ENCODE data around the gene PGAP6.
"Not testable (repeated sequence)": the region's sequence is repeated elsewhere in the genome, so short reads cannot be mapped to it uniquely, and the experiment has no call there.

Gene PGAP6

GRCh38 chr16:380762-381011, 1.1 kb downstream of the PGAP6 start:
- no peak for DNase-seq (ENCODE audit: low spot score)
- TF ChIP-seq CTCF (IDR thresholded peaks at IDR 0.05; ENCODE audit: extremely low read depth, missing control alignments): no peak

DNA sequence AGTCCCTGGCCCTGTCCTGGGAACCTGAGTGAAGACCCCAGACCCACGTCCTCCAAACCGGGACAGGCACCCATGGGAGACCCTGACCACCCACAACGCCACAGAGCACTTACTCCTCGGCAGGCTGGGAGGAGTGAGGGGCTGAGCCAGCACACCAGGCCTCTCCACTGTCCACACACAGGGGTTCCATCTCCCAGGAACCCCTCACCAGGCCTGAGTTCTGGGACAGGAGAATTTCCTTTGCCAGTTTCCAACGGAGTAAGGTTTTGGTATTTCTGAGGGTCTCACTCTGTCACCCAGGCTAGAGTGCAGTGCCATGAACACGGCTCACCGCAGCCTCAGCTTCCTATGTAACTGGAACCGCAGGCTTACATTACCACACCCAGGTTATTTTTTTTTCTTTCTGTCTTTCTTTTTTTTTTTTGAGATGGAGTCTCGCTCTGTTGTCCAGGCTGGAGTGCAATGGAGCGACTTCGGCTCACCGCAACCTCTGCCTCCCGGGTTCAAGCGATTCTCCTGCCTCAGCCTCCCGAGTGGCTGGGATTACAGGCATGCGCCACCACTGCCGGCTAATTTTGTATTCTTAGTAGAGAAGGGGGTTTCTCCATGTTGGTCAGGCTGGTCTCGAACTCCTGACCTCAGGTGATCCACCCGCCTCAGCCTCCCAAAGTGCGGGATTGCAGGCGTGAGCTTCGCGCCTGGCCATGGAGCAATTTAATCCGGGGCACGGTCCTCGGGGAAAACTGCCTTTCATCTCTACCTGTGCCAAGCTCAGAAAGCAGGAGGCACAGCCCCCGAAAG, 1.6 kb downstream of the PGAP6 start:
- no peak for DNase-seq (ENCODE audit: low spot score)
- no peak for TF ChIP-seq CTCF (IDR thresholded peaks at IDR 0.05; ENCODE audit: extremely low read depth, missing control alignments)

- no peak for DNase-seq (ENCODE audit: low spot score)
- no peak for TF ChIP-seq CTCF (IDR thresholded peaks at IDR 0.05; ENCODE audit: extremely low read depth, missing control alignments)
These were observed 2.4 kb downstream of the PGAP6 start for GRCh38 chr16:379183-379960.

DNA sequence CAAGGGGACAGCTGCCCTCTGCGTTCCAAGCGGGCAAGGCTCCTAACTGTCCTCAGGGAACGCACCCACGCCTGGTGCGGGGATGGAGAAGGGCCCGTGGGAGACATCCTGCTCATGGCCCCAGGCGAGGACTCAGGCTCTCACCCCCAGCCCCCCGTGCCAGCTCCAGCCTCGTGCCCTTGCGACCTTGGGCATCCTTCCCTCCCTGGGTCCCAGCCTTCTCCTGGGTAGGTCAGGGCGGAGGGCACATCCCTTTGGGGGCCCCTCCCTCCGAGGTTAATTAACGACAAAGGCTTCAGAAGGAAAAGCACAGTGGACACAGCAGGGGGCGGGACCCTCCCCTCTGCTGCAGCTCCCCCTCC, 3.0 kb downstream of the PGAP6 start:
- no peak for TF ChIP-seq CTCF (IDR thresholded peaks at IDR 0.05; ENCODE audit: extremely low read depth, missing control alignments)
- no peak for DNase-seq (ENCODE audit: low spot score)

- not testable (repeated sequence) for DNase-seq (ENCODE audit: low spot score)
These were observed 3.5 kb downstream of the PGAP6 start for GRCh38 chr16:378113-378820.

DNA sequence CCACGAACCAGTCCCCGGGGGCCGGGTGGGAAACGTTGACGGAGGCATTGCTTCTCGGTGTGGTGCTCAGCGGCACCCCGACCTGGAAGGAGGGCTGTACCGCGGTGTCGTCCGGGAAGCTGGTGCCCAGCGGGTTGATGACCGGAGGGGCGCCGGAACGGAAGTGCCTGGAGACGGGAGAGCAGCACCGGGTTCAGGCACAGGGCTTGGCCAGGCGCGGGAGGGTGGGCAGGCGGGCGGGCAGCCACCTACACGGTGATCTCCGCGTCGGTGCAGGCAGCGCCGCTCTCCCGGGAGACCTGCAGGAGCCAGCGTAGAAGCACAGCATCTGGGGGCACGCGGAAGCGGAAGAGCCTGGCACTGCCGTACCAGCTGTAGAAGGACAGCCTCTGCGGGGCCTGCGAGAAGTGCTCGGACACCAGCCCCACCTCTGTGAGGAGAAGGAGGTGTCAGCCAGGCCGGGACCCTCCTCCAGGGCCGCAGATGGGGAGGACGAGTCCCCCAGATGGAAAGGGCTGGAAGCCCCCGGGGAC, 4.3 kb downstream of the PGAP6 start:
- TF ChIP-seq CTCF (IDR thresholded peaks at IDR 0.05; ENCODE audit: extremely low read depth, missing control alignments): no peak
- no peak for DNase-seq (ENCODE audit: low spot score)

- TF ChIP-seq CTCF (IDR thresholded peaks at IDR 0.05; ENCODE audit: extremely low read depth, missing control alignments): no peak
- no peak for DNase-seq (ENCODE audit: low spot score)
These were observed 4.9 kb downstream of the PGAP6 start for GRCh38 chr16:376817-377418.

Measured in GM20000 (cell line).